Measurements from ENCODE around the gene BTNL9.

GRCh38 chr5:181047288-181047687, 7.2 kb downstream of the BTNL9 start:
- TF ChIP-seq, protein P1, sequence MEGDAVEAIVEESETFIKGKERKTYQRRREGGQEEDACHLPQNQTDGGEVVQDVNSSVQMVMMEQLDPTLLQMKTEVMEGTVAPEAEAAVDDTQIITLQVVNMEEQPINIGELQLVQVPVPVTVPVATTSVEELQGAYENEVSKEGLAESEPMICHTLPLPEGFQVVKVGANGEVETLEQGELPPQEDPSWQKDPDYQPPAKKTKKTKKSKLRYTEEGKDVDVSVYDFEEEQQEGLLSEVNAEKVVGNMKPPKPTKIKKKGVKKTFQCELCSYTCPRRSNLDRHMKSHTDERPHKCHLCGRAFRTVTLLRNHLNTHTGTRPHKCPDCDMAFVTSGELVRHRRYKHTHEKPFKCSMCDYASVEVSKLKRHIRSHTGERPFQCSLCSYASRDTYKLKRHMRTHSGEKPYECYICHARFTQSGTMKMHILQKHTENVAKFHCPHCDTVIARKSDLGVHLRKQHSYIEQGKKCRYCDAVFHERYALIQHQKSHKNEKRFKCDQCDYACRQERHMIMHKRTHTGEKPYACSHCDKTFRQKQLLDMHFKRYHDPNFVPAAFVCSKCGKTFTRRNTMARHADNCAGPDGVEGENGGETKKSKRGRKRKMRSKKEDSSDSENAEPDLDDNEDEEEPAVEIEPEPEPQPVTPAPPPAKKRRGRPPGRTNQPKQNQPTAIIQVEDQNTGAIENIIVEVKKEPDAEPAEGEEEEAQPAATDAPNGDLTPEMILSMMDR (optimal IDR thresholded peaks at IDR 0.05 in 1 of 3, IDR thresholded peaks at IDR 0.05 in 1 of 3, conservative IDR thresholded peaks at IDR 0.05 in 1 of 3; ENCODE audit: extremely low read depth in 1 of 3, insufficient read depth in 2 of 3, low read length in 3 of 3), result no peak
- no peak for TF ChIP-seq EZH2 (IDR thresholded peaks at IDR 0.05; ENCODE audit: low read length)
